PFSK-1 (cell line): ENCODE results near the gene KRTAP19-7.

Experiments
- FOXP2 ChIP-seq: optimal IDR thresholded peaks from 2 replicates; pipeline ENCODE3; 2011; ENCODE audit warnings: borderline replicate concordance, control low read depth, inconsistent platforms; ENCODE audit not compliant: insufficient read depth; ENCODE audit errors: extremely low read length, extremely low read depth
- POLR2AphosphoS5 ChIP-seq: IDR thresholded peaks from 2 replicates; pipeline ENCODE4 v1.6.1; 2012; ENCODE audit warnings: low read depth, mild to moderate bottlenecking, control low read depth, low read length, moderate library complexity
- REST ChIP-seq, 2 experiments: IDR thresholded peaks; 2 replicates each; pipeline versions ENCODE4 v1.6.1 to v1.8.0; 2011 to 2012; ENCODE audit warnings: low read depth in 2 of 2, low read length in 2 of 2, control low read depth in 1 of 2, inconsistent platforms in 1 of 2, mild to moderate bottlenecking in 1 of 2, moderate library complexity in 1 of 2; ENCODE audit not compliant: insufficient read depth in 1 of 2
- SIN3A ChIP-seq: IDR thresholded peaks from 2 replicates; pipeline ENCODE4 v1.6.1; 2012; ENCODE audit warnings: mild to moderate bottlenecking, low read length, moderate library complexity, borderline replicate concordance; ENCODE audit not compliant: insufficient read depth
- TAF1 ChIP-seq: IDR thresholded peaks from 2 replicates; pipeline ENCODE4 v1.6.1; 2012; ENCODE audit warnings: low read length, control low read depth, borderline replicate concordance; ENCODE audit not compliant: insufficient read depth

GRCh38 chr21:30598802-30599201 lies 37.7 kb upstream of the KRTAP19-7 start, which contains the start of gene KRTAP6-2:
- TF ChIP-seq REST (IDR thresholded peaks at IDR 0.05; ENCODE audit: insufficient read depth in 1 of 2, low read depth in 2 of 2, low read length in 2 of 2) (no peak), POLR2AphosphoS5 (no peak), TAF1 (no peak), SIN3A (no peak), FOXP2 (no peak)
